Activated CD4-positive, alpha-beta T cell treated with anti-CD3 and anti-CD28 coated beads for 24 hours (primary cell): ENCODE results near the gene EPHA10.

Experiments used
- DNase-seq, 2 donors: peaks; one replicate each; pipeline ENCODE4 v3.0.0-alpha.2; 2020; ENCODE audit warnings: low read depth in 2 of 2

The EPHA10 gene

DNA sequence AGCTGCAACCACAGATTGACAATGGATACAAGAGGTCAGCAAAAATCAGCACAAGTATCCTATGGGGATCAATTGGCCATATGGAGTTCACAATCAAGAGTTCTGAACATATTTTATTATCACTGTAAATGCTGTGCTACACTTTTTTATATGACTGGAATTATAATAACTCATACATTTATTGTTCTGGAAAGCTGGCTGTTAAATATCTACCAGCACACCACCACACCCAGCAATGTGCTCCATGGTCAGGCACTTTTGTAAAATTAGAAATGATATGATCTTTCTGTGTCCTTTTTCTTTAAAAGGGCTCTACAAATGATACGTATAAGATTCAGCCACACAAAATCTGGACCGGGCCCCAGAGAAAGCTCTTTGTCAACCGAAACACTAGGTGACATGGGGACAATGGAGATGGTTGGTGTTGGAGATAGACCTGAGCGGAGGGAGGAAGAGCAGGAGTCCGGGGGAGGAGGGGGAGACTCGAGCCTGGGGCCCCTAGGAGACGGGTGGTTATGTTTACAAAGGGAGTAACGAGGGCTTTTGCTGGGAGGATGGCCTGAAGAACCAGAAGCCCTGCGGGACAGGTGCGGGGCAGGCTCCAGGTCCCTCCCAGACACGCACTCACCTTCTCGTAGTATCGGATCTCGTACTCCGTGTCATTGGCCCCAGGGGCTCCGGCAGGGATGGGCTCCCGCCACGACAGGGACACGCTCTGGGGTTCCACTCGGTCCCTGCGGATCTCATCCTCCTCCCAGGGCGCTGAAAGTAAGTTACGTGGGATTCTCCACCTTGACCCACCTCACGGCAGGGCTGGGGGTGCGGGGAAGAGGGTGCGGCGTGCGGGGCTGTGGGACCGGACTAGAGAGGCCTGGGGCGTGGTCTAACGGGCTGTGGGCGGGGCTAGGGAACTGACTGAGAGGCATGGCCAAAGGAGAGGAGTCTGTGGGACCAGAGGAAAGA lies 30.0 kb downstream of the EPHA10 start:
- DNase-seq, result no peak

- DNase-seq, result no peak
Observed at GRCh38 chr1:37732111-37732780, 32.7 kb downstream of the EPHA10 start.

- DNase-seq, result no peak
Observed at GRCh38 chr1:37731312-37732019, 33.5 kb downstream of the EPHA10 start.

DNA sequence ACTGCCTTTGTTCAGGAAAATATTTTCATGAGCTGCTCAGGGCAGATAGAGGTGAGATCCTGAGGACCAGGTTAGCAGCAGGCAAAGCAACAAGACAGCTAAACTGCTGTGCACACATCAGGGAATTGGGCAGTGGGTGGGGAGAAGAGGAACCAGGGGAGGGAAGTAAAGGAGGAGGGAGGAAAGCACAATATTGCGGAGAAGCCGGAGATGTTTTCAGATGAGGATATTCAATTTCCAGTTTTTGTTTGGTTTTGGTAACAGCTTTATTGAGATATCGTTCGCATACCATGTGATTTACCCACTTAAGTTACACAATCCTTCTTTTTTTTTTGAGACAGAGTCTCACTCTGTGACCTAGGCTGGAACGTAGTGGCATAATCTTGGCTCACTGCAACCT lies 34.5 kb downstream of the EPHA10 start:
- no peak for DNase-seq

DNA sequence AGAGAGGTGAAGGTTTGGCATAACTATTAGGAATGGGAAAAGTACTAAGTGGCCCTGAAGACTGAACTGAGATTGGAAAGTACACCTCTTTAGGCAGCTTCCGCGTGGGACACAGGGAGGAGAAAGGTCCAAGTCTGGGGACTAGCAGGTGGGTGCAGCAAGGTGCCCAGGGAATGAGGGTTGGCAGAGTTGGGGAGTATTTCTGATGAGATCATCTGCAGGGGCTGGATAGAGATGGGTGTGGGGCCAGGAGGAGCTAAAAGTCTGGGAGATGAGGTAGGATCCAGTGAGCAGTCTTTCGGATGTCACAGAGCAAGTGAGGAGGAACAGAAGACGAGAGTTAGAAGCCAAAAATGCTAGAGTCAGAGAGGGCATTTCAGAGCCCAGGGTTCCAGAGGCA lies 36.5 kb downstream of the EPHA10 start:
- DNase-seq, result no peak

DNA sequence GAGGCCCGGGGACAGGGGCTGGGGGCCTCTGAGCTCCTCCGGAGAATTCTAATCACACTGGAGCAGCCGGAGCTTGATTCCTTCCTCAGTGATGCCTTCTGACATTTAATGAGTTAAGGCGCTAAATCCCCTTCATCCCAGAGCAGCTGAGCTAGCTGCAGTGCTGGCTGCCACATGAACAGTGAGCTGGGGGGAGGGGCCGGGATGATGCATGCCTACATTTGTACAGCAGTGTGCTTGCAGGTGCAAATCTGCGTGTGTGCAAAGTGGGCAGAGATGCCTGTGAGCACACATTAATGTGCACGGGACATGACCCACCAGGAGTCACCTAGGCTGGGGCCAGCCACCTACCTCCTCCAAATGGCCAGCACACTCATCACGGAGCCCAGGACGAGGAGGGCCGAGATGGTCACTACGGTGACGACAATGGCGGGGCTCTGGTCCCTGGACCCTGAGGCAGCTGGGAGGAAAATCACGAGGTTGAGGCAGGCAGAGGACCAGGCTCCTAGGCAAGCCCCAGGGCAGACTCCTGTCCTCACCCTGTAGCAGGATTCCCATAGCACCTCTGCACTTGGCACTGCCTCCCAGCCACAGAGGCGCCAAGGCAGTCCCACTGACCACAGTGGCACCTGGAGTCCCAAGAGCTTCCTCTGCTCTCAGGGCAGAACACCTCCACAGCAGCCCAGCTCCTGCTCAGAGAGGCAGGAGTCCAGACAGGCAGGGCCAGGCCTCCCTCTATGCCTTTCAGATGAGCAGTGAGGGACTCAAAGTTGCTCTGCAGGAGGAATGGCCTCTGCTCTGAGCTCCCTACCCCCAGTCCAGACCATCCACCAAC lies 38.0 kb downstream of the EPHA10 start:
- no peak for DNase-seq

GRCh38 chr1:37725851-37726613 lies 38.9 kb downstream of the EPHA10 start:
- DNase-seq, result no peak

DNA sequence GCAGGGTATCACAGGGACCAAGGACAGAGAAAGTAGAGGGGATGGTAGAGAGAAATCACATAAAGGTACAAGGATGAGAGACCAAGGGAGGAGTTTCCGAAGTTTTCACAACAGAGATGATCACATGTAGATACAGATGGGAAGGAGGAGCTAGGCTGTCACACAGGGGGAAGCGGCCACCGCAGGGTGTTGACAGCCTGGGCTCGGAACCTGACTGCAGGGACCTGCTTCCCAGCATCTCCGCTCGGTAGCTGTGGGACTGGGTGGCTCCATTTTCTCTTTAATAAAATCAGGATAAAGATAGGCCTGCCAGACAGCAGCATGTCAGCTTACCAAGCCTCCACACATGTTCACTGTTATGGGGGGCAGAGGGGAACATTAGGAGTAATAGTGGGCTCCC lies 40.3 kb downstream of the EPHA10 start:
- DNase-seq, result no peak

- DNase-seq, result no peak
Observed at GRCh38 chr1:37723390-37724078, 41.4 kb downstream of the EPHA10 start.

DNA sequence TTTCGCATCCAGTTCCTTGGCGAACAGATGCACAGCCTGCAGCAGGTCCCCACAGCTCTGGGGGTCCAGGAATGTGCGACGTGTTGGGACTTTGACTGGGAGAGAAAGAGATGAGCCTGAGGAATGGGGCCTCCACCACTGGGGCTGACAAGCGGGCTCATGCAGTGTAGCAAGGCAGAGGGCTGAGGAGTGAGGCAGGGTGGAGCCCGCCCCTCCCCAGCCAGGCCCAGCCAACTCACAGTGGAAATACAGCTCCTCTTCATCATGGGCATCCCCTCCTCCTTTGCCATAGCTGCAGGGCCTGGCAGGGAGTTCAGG lies 41.9 kb downstream of the EPHA10 start:
- DNase-seq, result no peak

DNA sequence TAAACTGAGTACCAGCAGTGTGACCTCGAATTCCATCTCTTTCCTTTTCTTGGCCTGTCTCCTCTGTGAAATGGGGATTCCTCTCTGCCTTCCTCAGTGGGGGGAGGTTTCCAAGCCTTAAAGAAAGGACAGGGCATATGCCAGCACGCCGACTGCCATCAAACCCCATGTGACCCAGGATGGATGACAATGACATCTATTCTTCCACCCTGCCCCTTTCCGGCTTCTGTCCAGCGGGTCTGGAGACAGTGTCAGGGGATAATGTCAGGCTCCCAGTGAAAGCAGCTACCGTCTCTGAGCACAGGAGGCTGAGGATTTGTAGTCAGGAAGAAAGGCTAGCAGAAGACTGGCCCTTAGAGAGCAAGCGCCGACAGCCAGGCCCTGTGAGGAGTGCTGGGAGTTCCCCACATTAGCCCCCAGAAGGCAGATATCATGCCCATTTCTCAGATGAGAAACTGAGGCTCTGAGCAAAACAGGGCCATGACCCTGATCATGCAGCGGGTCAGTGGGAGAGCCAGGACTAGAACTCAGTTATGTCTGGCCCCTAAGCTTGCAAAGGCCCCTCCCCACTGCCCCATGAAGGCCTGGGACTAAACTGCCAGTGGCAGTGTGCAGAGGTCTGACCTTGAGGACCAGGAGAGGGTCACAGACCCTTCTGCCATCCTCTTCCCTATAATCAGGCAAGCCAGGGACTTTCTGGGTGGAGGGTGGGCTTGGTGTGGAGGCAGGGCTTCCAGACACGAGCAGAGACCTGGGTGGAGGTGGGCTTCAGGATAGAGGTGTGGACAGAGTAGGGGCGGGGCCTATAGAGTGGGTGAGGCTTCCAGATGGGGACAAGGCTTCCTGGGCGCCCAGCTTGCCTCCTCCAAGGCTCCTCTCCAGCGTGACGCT lies 42.5 kb downstream of the EPHA10 start:
- DNase-seq, result no peak

DNA sequence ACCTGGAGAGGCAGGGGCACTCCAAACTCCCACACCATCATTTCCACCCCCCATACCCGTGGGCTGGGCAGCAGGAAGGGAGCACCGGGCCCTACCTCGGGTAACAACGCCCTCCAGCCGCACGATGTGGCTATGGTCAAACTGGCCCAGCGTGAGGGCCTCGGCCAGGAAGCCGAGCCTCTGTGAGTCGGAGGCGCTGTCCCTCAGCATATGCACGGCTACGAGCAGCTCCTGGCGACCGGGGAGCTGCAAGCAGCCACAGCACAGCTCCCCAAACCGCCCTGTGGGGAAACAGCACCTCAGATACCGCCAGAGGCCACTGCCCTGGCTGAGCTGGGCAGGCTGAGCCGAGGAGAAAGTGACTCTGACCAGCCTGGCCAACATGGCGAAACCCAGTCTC lies 43.4 kb downstream of the EPHA10 start:
- DNase-seq, result no peak

DNA sequence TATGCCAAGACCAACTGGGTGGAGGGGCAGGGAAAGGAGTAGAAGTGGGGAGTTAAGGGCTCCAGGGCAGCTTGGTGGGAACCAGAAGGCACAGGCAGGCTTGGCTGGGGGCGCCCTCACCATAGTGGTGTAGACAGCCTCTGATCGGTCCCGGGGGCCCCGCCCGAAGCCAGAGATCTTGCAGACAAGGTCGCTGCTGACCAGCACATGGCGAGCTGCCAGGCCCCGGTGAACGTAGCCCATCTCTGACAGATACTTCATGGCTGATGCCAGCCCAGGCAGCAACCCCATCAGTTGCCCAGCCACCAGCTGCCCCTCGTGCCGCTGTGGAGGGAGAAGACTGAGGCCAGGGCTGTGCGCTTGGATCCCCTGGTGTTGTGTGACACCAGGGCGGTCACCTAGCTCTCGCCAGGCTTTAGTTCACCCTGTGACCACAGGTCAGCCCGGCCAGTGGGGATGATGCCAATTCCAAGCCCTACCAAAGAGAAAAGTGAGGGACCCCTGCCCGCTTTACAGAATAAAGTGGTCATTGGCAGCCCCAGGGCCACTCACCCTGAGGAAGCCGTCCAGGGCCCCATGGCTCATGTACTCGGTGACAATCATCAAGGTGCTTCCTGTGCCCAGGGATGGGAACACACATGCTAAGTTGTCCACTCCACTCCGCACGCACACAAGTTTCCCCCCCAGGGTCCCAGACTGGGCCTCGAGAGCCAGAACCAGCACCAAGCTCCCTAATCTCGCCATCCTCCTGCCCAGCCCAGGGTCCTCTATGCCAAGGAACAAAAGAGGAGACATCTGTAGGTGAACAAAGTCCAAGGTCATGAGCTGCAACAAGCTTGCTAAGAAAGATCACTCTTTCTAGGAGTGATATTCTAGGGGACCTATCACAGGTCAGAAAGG lies 44.4 kb downstream of the EPHA10 start:
- no peak for DNase-seq

- DNase-seq, result no peak
Observed at GRCh38 chr1:37719572-37720195, 45.2 kb downstream of the EPHA10 start.

DNA sequence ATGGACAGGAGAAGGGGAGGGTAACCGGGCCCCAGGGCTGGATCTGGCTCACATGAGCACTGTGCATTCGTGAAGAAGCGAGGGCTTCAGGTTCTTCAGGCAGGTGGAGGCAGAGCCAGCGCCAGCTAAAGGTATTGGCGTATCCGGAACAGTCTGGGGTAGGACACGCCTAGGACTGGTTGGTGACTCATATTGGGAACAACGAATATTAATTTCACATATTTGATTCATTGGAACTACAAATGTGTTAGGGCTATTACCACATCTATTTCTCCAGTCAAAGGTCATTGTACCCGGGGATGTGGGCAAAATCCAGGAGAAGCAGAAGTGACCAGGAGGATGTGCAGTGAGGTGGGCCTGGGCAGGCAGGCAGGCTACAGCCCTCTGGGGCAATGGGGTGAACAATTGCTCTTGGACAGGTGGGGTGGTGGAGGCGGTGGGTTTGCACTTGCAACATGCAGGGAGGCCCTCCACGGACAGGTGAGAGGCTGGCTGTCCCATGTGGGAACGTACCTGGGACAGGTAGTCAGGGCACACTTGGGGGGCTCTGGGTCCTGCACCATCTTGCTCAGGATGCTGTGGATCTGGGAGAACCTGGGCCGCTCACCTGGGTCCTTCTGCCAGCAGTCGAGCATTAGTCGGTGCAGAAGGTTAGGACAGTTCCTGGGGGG lies 45.9 kb downstream of the EPHA10 start:
- no peak for DNase-seq

DNA sequence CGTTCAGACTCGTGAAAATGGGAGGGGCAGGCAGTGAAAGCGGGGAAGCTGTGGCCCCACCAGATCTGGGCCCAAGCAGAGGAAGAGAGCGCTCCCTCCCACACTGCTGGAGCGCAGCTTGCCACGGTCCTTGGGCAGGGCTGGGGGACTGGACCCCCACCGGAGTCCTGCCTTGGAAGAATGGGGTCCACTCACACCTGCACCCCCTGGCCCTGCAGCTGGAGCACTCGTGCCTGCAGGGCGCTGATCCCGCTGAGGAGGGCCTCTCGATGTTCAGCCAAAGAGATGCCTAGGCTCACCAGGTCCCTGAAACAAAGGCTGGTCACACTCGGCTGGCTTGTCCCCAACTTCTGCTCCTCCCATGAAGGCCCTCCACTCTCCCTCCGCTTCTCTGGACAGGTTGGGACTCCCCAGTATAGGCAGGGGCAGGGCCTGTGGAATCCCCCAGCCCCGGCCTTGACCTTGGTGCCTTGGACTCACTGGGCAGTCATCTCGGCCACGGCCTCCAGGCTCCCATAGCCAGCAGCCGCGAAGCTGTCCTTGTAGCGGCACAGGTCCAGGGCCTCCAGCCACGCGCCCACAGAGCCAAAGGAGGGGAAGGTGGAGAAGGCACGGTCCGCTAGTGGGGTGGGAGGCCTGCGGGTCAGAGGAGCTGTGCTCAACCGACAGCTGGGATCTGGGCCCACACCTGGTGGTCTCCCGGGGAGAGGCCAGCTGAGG lies 46.6 kb downstream of the EPHA10 start:
- DNase-seq, result no peak

GRCh38 chr1:37717631-37718030 lies 47.3 kb downstream of the EPHA10 start:
- no peak for DNase-seq
